ENCODE measurements around the gene SLC17A1. TPM values are rescaled to one million over a fixed set of nuclear protein-coding genes. Genes with fewer than 3 reads are reported as not detected.

The SLC17A1 gene
- total RNA-seq, 1 experiment from 2014 or later, result not detected

GRCh38 chr6:25862199-25862598, 30.3 kb upstream of the SLC17A1 start:
- Histone ChIP-seq H3K4me3 (ENCODE audit: low read depth, low read length, poor library complexity, severe bottlenecking) (no peak overlapping the region), H3K4me1 (ENCODE audit: insufficient read depth, low read length, poor library complexity, severe bottlenecking) (no peaks in the 10 kb centered on the region), H3K27ac (ENCODE audit: low read depth, low read length, poor library complexity, severe bottlenecking) (no peak overlapping the region), H3K36me3 (ENCODE audit: insufficient read depth, low read length, poor library complexity, severe bottlenecking) (no peaks in the 10 kb centered on the region), H3K27me3 (replicated peaks; ENCODE audit: insufficient read depth, low read depth, low read length, poor library complexity) (peaks cover 13% of the 10 kb centered on the region), H3K9me3 (ENCODE audit: low read depth, low read length, poor library complexity, severe bottlenecking) (no peaks in the 10 kb centered on the region)
- no TSS peak for BruUV-seq (replicated peaks)
- ChIA-PET CTCF (no interaction called here), POLR2A (ENCODE audit: low non-redundant PET) (no interaction called here)
- DNase-seq (ENCODE audit: low spot score), result no peak
- intact Hi-C loops (cut with micrococcal nuclease; ENCODE audit: unreplicated experiment), result no loop called here
- no peak for TF ChIP-seq CTCF (conservative IDR thresholded peaks at IDR 0.05; ENCODE audit: low read depth, low read length)
- TF ChIP-seq EZH2 (IDR thresholded peaks at IDR 0.05; ENCODE audit: borderline replicate concordance, low read depth, low read length, poor library complexity, severe bottlenecking), result no peak

- TF ChIP-seq CTCF (conservative IDR thresholded peaks at IDR 0.05; ENCODE audit: low read depth, low read length) (no peak), EZH2 (IDR thresholded peaks at IDR 0.05; ENCODE audit: borderline replicate concordance, low read depth, low read length, poor library complexity, severe bottlenecking) (no peak)
- DNase-seq (ENCODE audit: low spot score), result no peak
- Histone ChIP-seq H3K9me3 (ENCODE audit: low read depth, low read length, poor library complexity, severe bottlenecking) (no peaks in the 10 kb centered on the region), H3K36me3 (ENCODE audit: insufficient read depth, low read length, poor library complexity, severe bottlenecking) (no peaks in the 10 kb centered on the region), H3K4me1 (ENCODE audit: insufficient read depth, low read length, poor library complexity, severe bottlenecking) (no peaks in the 10 kb centered on the region), H3K4me3 (ENCODE audit: low read depth, low read length, poor library complexity, severe bottlenecking) (no peak overlapping the region), H3K27ac (ENCODE audit: low read depth, low read length, poor library complexity, severe bottlenecking) (no peak overlapping the region), H3K27me3 (replicated peaks; ENCODE audit: insufficient read depth, low read depth, low read length, poor library complexity) (peaks cover 10% of the 10 kb centered on the region)
- ChIA-PET POLR2A (ENCODE audit: low non-redundant PET) (no interaction called here), CTCF (no interaction called here)
- intact Hi-C loops (cut with micrococcal nuclease; ENCODE audit: unreplicated experiment), result no loop called here
- no TSS peak for BruUV-seq (replicated peaks)
These were observed 20.9 kb upstream of the SLC17A1 start for GRCh38 chr6:25852756-25853155.

- no TSS peak for BruUV-seq (replicated peaks)
- peaks cover 10% of the 10 kb centered on the region for H3K27me3 ChIP-seq (replicated peaks; ENCODE audit: insufficient read depth, low read depth, low read length, poor library complexity)
- H3K4me3 ChIP-seq (ENCODE audit: low read depth, low read length, poor library complexity, severe bottlenecking), result no peak overlapping the region
- H3K9me3 ChIP-seq (ENCODE audit: low read depth, low read length, poor library complexity, severe bottlenecking), result no peaks in the 10 kb centered on the region
- ChIA-PET POLR2A (ENCODE audit: low non-redundant PET) (no interaction called here), CTCF (no interaction called here)
- no peaks in the 10 kb centered on the region for H3K36me3 ChIP-seq (ENCODE audit: insufficient read depth, low read length, poor library complexity, severe bottlenecking)
- no peak overlapping the region for H3K27ac ChIP-seq (ENCODE audit: low read depth, low read length, poor library complexity, severe bottlenecking)
- TF ChIP-seq CTCF (conservative IDR thresholded peaks at IDR 0.05; ENCODE audit: low read depth, low read length) (no peak), EZH2 (IDR thresholded peaks at IDR 0.05; ENCODE audit: borderline replicate concordance, low read depth, low read length, poor library complexity, severe bottlenecking) (no peak)
- DNase-seq (ENCODE audit: low spot score), result no peak
- H3K4me1 ChIP-seq (ENCODE audit: insufficient read depth, low read length, poor library complexity, severe bottlenecking), result no peaks in the 10 kb centered on the region
- intact Hi-C loops (cut with micrococcal nuclease; ENCODE audit: unreplicated experiment), result no loop called here
These were observed 20.1 kb upstream of the SLC17A1 start for GRCh38 chr6:25851961-25852360.
